CD4-positive, alpha-beta T cell treated with Interferon alpha-2 for 1 hour (primary cell): ENCODE data around the gene EPHB6.

Experiments
- DNase-seq, 2 donors: peaks; one replicate each; pipeline ENCODE4 v3.0.0-alpha.2; 2020 to 2022

EPHB6 gene

GRCh38 chr7:142854372-142855113, at the start of gene EPHB6:
TSS of gene EPHB6 (plus strand) at chr7:142855076. CDS start at chr7:142863228, 8,152 bp downstream.
- DNase-seq = peak; percentile 39 to 63

- DNase-seq = no peak
Measured at GRCh38 chr7:142805350-142806021, 49.4 kb upstream of the EPHB6 start.

- peak in 1 of 2 donors; percentile 33 for DNase-seq
Measured at GRCh38 chr7:142806022-142806356, 48.9 kb upstream of the EPHB6 start.

- DNase-seq = peak in 1 of 2 donors; percentile 15
Measured at GRCh38 chr7:142806957-142807356, 47.9 kb upstream of the EPHB6 start.

- peak in 1 of 2 donors; percentile 75 for DNase-seq
Measured at GRCh38 chr7:142807855-142808460, 46.9 kb upstream of the EPHB6 start.

GRCh38 chr7:142808461-142808801, 46.4 kb upstream of the EPHB6 start:
- DNase-seq = no peak

- DNase-seq = peak; percentile 96 to 97
Measured at GRCh38 chr7:142808802-142809583, 45.9 kb upstream of the EPHB6 start.

- no peak for DNase-seq
Measured at GRCh38 chr7:142809671-142810070, 45.2 kb upstream of the EPHB6 start.

- peak; percentile 53 to 85 for DNase-seq
Measured at GRCh38 chr7:142811154-142811737, 43.6 kb upstream of the EPHB6 start.

- DNase-seq = peak in 1 of 2 donors; percentile 25
Measured at GRCh38 chr7:142812437-142813215, 42.2 kb upstream of the EPHB6 start.

- DNase-seq = peak in 1 of 2 donors; percentile 31
Measured at GRCh38 chr7:142813226-142813625, 41.6 kb upstream of the EPHB6 start.

GRCh38 chr7:142813699-142814098, 41.2 kb upstream of the EPHB6 start:
- DNase-seq = no peak

- no peak for DNase-seq
Measured at GRCh38 chr7:142814451-142814850, 40.4 kb upstream of the EPHB6 start.

- no peak for DNase-seq
Measured at GRCh38 chr7:142815134-142815533, 39.7 kb upstream of the EPHB6 start.

GRCh38 chr7:142817506-142817905, 37.4 kb upstream of the EPHB6 start:
- no peak for DNase-seq

GRCh38 chr7:142819530-142819929, 35.3 kb upstream of the EPHB6 start:
- DNase-seq = no peak

- no peak for DNase-seq
Measured at GRCh38 chr7:142822714-142823113, 32.2 kb upstream of the EPHB6 start.

- no peak for DNase-seq
Measured at GRCh38 chr7:142827951-142828500, 26.9 kb upstream of the EPHB6 start.

GRCh38 chr7:142832417-142832816, 22.5 kb upstream of the EPHB6 start:
- no peak for DNase-seq

- no peak for DNase-seq
Measured at GRCh38 chr7:142833174-142834048, 21.5 kb upstream of the EPHB6 start.

- DNase-seq = peak in 1 of 2 donors; percentile 44
Measured at GRCh38 chr7:142835487-142835886, 19.4 kb upstream of the EPHB6 start.
